Retina (tissue), 1 donor: ENCODE results near the gene NETO1.

ENCODE experiments used
- DNase-seq: peaks from one replicate; pipeline ENCODE4 v3.0.0-alpha.2; 2016

Gene NETO1

DNA sequence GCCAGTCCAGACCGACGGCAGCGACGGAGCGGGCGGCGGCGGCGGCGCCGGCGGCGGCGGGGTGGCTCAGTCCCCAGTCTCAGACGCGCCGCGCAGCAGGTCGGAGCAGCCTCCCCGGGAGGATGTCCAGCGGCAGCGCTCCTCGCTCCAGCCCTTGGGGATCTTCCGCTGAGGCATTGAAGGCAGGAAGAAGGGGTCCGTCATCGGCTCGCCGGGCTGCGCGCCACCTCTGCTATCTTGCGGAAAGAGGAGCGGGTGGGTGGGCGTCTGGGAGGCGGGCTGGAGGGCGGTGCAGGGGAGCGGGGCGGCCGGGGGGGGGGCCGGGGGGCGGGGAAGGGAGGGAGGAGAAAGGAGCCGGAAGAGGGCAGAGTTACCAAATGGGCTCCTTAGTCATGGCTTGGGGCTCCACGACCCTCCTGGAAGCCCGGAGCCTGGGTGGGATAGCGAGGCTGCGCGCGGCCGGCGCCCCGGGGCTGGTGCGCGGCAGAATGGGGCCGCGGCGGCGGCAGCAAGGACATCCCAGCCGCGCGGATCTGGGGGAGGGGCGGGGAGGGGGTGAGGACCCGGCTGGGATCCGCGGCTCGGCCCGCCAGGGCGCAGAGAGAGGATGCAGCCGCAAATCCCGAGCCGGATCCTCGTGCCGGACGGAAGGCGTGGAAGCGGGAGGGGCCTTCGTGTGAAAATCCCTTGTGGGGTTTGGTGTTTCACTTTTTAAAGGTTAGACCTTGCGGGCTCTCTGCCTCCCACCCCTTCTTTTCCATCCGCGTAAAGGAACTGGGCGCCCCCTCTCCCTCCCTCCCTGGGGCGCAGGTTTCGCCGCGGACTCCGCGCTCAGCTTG, at the start of gene NETO1:
Gene NETO1, minus strand, starts transcription at position 242 of the 839 bp plus-strand sequence. CDS start 696 bp downstream, outside the sequence.
- peak; percentile 68 for DNase-seq

GRCh38 chr18:72910045-72910444, 42.3 kb upstream of the NETO1 start:
- no peak for DNase-seq

DNA sequence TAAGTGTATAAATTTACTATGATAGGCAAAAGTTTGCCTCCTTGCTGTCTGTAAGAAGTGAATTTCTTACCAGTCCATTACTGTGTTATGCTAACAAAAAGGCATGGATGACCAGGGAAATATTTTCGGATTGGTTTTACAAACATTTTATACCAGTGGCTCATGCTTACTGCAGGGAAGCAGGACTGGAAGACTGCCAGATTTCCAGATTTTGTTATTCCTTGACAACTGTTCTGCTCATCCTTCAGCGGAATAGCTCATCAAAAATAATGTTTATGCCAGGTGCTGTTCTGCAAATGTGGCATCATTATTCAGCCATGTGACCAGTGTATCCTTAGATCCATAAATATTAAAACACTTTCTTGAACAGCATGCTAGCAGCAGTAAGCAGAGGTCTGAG, 40.4 kb upstream of the NETO1 start:
- no peak for DNase-seq

- DNase-seq: no peak
Observed at GRCh38 chr18:72903033-72903432, 35.2 kb upstream of the NETO1 start.

- DNase-seq: no peak
Observed at GRCh38 chr18:72899338-72899737, 31.6 kb upstream of the NETO1 start.

DNA sequence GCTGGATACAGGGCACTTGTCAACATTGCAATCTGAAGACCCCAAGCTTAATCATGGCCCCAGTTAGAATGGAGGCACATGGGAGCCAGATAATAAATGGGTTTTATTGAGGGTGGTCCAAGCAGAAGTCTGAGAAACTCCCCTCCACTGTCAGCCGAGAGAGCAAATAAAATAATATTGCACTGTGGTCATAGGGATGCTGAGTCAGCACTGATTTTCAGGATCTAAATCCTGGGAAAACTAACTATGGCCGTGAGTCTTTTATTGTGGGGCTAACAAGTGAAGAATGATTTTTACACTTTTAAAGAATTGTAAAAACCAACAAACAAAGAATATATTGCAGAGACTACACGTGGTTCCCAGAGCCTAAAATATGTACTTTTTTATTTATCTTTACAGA, 31.1 kb upstream of the NETO1 start:
- no peak for DNase-seq

- no peak for DNase-seq
Observed at GRCh38 chr18:72895548-72895947, 27.8 kb upstream of the NETO1 start.

GRCh38 chr18:72878561-72878960, 10.8 kb upstream of the NETO1 start:
- no peak for DNase-seq

DNA sequence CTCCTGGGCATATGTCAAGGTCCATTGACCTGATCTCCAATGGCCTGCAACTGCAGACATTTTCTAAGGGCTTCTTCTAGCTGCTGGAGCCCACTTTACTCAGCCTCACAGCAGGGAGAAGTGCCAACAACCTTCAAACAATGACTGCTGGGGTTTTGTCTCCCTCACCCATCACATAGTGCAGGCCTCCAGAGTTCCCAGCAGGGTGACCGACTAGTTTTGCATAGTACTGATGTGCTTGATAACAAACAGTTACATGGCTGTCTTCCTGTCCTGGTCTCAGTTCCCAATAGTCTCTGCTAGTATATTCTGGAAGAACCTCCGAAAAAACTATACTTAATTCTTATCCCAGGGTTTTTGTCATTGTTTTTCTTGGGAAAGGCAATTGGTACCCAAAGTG, 10.4 kb upstream of the NETO1 start:
- DNase-seq: no peak

DNA sequence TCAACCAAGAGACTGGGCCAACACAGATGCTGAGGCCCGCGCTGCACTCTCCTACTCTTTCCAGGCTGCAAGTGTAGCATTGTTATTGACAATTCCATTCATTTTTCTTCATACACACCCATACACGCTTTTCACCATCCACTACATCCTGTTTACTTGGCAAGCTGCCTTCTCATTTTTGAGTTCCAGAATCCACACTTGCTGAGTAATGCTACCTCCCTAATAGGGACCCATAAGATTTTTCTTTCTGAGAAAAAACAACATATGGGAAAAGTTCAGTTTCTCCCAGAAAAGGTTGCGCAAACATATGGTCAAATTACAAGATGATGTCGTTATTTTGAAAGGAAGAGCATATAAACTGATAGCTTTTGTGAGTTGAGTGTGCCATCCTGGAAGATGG, 3.3 kb upstream of the NETO1 start:
- no peak for DNase-seq

GRCh38 chr18:72869226-72870185, 1.7 kb upstream of the NETO1 start:
- peak; percentile 60 for DNase-seq

GRCh38 chr18:72868585-72869225, 918 bp upstream of the NETO1 start:
- DNase-seq: peak; percentile 72

GRCh38 chr18:72866901-72867745, 664 bp downstream of the NETO1 start:
- peak; percentile 81 for DNase-seq

GRCh38 chr18:72866442-72866900, 1.3 kb downstream of the NETO1 start:
- DNase-seq: no peak

GRCh38 chr18:72863754-72864153, 4.0 kb downstream of the NETO1 start:
- DNase-seq: no peak

DNA sequence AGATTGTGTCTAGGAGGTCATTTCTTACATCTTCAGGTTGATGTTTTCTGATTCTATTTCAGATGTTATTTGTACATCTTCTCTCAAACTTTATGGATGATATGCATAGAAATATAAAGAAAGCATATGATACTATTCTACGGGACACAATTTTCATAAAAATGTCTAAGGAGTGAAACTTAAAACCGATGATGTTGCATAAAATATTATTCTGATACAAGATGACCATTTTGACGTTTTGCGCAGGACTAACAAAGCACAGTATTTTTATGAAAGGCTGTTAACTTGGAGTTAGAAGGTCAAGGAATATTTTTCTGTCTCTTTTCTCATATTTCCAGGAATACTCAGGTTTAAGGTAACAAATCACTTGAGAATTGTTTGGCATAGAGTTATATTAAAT, 8.7 kb downstream of the NETO1 start:
- DNase-seq: no peak

GRCh38 chr18:72849671-72850070, 18.1 kb downstream of the NETO1 start:
- DNase-seq: no peak

DNA sequence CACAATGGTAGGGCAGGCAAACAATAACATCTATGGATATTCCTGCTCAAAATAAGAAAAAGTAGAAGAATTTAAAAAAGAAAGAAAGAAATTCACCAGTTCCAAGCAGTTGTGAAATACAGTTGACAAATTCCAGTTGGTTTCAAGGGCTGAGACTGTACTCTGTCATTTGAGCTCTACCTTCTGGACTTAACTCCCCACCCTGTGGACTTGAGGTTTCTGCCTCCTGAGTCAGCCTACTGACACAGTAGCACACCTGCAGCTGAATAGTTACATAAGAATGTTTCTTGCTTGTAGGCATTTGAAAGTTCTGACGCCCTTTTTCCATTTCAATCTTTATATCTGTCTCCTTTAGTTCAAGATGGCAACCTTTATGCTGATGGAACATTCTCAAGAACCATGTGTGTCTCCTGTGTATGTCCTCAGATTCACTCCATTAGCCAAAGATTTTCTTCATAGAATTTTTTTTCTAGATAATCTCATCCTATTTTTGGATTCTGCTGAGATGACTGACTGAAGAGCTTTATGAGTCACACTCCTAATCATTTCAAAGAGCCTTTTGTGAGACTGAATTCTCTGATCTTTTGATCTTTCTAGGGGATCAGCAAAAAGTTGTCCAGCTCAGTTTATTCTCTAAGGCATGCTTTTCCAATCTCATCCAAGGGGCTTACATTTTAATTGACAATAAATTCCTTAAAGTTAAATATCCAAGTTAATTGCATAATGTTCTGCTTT, 19.1 kb downstream of the NETO1 start:
- no peak for DNase-seq

- DNase-seq: no peak
Observed at GRCh38 chr18:72847771-72848170, 20.0 kb downstream of the NETO1 start.

- no peak for DNase-seq
Observed at GRCh38 chr18:72846736-72847533, 20.9 kb downstream of the NETO1 start.

GRCh38 chr18:72843743-72844142, 24.0 kb downstream of the NETO1 start:
- DNase-seq: no peak
